A673 (cell line): ENCODE measurements around the gene HEPACAM2.

Experiments
- EZH2 ChIP-seq: fragments of 200-600 bp; sonication (generic); IDR thresholded peaks from 2 replicates; pipeline ENCODE4 v1.6.1; 2017; ENCODE audit warnings: borderline replicate concordance, low read depth, mild to moderate bottlenecking, mixed read lengths, antibody characterized with exemption, low read length; ENCODE audit not compliant: poor library complexity, severe bottlenecking
- TF ChIP-seq, protein P1 (sequence below): fragments of 300-800, 200-600 bp; sonication (generic); conservative IDR thresholded peaks from 2 replicates; pipeline ENCODE4 v1.5.1; 2017; ENCODE audit warnings: low read depth, mild to moderate bottlenecking, antibody characterized with exemption, low read length, moderate library complexity, mixed read lengths

DNA sequence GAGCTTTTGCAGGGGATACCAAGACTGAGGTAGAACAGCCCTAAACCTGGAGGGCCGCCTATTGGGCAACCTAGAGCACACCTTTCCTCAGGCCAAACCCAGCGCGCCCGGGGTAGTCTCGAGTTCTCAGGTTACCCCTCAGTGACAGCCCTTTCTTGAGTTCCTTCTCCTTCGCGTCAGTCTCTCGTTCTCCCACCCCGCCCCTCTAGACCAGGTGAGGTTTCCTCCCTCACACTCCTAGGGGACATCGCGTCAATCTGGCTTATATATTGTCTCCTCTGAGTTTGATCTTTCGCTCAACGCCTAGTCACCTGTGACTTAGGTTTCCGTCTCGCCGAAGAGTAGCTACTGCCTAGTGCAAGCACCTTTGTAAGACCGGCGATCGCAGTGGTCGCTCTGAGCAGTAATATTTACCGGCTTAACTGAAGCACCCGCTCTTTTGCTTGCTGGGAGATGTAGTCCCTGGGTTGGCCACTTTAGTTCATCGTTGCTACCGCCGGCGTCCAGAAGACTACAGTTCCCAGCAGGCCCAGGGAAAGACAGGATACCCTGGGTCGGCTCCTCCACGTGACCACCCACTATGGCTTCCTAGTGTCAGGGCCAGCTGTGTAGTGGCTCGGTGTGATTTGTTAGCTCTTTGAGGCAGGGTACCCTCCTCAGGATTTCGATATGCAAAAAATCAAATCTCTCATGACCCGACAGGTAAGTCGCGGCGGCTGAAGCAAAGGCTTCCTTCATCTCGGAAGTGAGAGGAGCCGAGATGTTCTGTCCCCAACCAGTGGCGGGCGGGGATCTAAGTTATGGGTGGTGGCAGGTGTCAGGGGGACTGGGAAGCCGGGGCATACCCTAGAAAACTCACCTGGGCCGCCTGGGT is 5.8 kb upstream of the HEPACAM2 start, which contains the start of gene VPS50:
- TF ChIP-seq EZH2 = no peak
- TF ChIP-seq, protein P1, sequence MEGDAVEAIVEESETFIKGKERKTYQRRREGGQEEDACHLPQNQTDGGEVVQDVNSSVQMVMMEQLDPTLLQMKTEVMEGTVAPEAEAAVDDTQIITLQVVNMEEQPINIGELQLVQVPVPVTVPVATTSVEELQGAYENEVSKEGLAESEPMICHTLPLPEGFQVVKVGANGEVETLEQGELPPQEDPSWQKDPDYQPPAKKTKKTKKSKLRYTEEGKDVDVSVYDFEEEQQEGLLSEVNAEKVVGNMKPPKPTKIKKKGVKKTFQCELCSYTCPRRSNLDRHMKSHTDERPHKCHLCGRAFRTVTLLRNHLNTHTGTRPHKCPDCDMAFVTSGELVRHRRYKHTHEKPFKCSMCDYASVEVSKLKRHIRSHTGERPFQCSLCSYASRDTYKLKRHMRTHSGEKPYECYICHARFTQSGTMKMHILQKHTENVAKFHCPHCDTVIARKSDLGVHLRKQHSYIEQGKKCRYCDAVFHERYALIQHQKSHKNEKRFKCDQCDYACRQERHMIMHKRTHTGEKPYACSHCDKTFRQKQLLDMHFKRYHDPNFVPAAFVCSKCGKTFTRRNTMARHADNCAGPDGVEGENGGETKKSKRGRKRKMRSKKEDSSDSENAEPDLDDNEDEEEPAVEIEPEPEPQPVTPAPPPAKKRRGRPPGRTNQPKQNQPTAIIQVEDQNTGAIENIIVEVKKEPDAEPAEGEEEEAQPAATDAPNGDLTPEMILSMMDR = no peak
